ENCODE results near the gene HSD3B2. TPM values are rescaled to one million over a fixed set of nuclear protein-coding genes. Genes with fewer than 3 reads are reported as not detected.

The HSD3B2 gene
- total and polyA plus RNA-seq, 2 of the 13 experiments (the other 11 are each of a cell fraction or from before 2014, with no cell fraction given), result 0.20 TPM; not detected in 1

- Histone ChIP-seq H3K4me3 (replicated peaks in 1 of 3; ENCODE audit: insufficient read depth in 1 of 3, low read depth in 2 of 3, low read length in 3 of 3) (no peak overlapping the region), H3K79me2 (ENCODE audit: insufficient read depth, low read length) (no peaks in the 10 kb centered on the region), H4K20me1 (ENCODE audit: insufficient read depth, low read length) (no peaks in the 10 kb centered on the region), H3K9ac (ENCODE audit: insufficient read depth, low read depth, low read length) (no peak overlapping the region), H2AFZ (ENCODE audit: low read length) (no peak overlapping the region), H3K4me2 (ENCODE audit: low read depth, low read length) (no peak overlapping the region), H3K27ac (ENCODE audit: extremely low read length, insufficient read depth, low read length) (no peak overlapping the region), H3K9me3 (ENCODE audit: low read length) (no peaks in the 10 kb centered on the region), H3K36me3 (replicated peaks in 1 of 2; ENCODE audit: control insufficient read depth in 1 of 2, insufficient read depth in 2 of 2, low read length in 2 of 2) (no peaks in the 10 kb centered on the region), H3K4me1 (ENCODE audit: insufficient read depth, low read length) (peaks cover 39% of the 10 kb centered on the region), H3K27me3 (ENCODE audit: control insufficient read depth in 1 of 2, insufficient read depth in 2 of 2, low read length in 2 of 2) (peaks cover 0 to 6% of the 10 kb centered on the region in 2 experiments; a peak in 1 of 5 replicates)
- 93% methylated on average over 1 of the region's 1 CpG for WGBS (ENCODE audit: low lambda C conversion rate)
- intact Hi-C loops (cut with micrococcal nuclease; ENCODE audit: unreplicated experiment), result no loop called here
- ChIA-PET POLR2A (no interaction called here), CTCF (ENCODE audit: low intra/inter-chr PET ratio, low total read pairs) (no interaction called here)
- no peak for DNase-seq (ENCODE audit: low spot score)
- no TSS peak for BruUV-seq (replicated peaks)
- in situ Hi-C loops (cut with HindIII; ENCODE audit: extremely low pct_ligation_motif_present, low pct_unique_long_range_greater_than_20kb), result no loop called here
- no peak for ATAC-seq
- TF ChIP-seq ZNF572 (CRISPR knock-in tag; IDR thresholded peaks at IDR 0.05) (no peak), EHMT2 (IDR thresholded peaks at IDR 0.05; ENCODE audit: borderline replicate concordance, low read depth, low read length) (0 out of 2 replicates have a peak, but pooled peaks have one; percentile 9)
- no peak for FAIRE-seq
Observed at GRCh38 chr1:119467219-119467618, 52.3 kb downstream of the HSD3B2 start.

DNA sequence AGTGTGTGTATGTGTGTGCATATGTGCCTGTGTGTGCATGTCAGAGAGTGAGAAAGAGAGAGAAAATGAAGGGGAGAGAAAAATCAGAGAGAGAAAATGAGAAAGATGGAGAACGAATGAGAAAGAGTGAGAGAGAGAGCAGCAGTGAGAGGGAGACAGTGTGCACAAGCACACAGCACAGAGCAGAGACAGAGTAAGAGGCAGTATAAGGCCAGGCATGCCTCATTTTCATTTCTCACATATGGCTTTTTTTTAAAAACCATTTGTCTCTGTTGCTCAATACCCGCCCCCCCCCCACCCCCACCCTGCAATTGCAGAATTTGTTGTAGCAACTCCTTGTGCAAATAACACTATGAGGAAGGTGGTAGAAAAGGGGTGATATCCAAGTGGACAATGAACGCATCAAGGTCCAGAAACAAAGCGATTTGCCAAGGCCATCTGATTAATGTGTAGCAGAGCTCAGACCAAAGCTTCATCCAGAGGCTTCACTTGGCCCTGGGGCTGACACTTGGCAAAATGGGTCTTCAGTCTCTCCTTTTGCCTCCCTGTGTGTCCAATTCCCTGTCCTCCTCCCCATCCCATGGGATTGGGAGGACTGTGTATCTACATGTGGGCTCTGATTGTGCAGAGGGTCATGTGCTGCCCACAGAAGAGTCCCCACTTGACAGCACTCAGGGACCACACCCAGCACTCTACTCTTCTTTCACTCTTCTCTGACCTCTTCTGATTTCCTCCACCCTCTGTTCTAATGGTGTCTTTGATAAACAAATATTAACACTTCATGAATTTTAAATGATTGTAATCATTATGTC lies 53.1 kb downstream of the HSD3B2 start:
- peak; percentile 66 for DNase-seq (ENCODE audit: low spot score)
- Histone ChIP-seq H3K27me3 (ENCODE audit: control insufficient read depth in 1 of 2, insufficient read depth in 2 of 2, low read length in 2 of 2) (peaks cover 0 to 6% of the 10 kb centered on the region in 2 experiments; a peak in 1 of 5 replicates), H4K20me1 (ENCODE audit: insufficient read depth, low read length) (no peaks in the 10 kb centered on the region), H3K79me2 (ENCODE audit: insufficient read depth, low read length) (no peaks in the 10 kb centered on the region), H3K4me2 (ENCODE audit: low read depth, low read length) (peak overlapping the region; percentile 43), H2AFZ (ENCODE audit: low read length) (no peak overlapping the region), H3K36me3 (replicated peaks in 1 of 2; ENCODE audit: control insufficient read depth in 1 of 2, insufficient read depth in 2 of 2, low read length in 2 of 2) (no peaks in the 10 kb centered on the region), H3K4me3 (replicated peaks in 1 of 3; ENCODE audit: insufficient read depth in 1 of 3, low read depth in 2 of 3, low read length in 3 of 3) (no peak overlapping the region), H3K27ac (ENCODE audit: extremely low read length, insufficient read depth, low read length) (peak overlapping the region; percentile 44), H3K4me1 (ENCODE audit: insufficient read depth, low read length) (peaks cover 39% of the 10 kb centered on the region), H3K9me3 (ENCODE audit: low read length) (no peaks in the 10 kb centered on the region), H3K9ac (ENCODE audit: insufficient read depth, low read depth, low read length) (no peak overlapping the region)
- WGBS (ENCODE audit: low lambda C conversion rate), result 1% methylated on average over 4 of the region's 4 CpGs
- intact Hi-C loops (cut with micrococcal nuclease; ENCODE audit: unreplicated experiment) (no loop called here), in situ Hi-C loops (cut with HindIII; ENCODE audit: extremely low pct_ligation_motif_present, low pct_unique_long_range_greater_than_20kb) (no loop called here)
- peak; percentile 87 for FAIRE-seq
- BruUV-seq (replicated peaks), result no TSS peak
- ChIA-PET POLR2A (no interaction called here), CTCF (ENCODE audit: low intra/inter-chr PET ratio, low total read pairs) (no interaction called here)
- peak; percentile 93 for ATAC-seq
- TF ChIP-seq PCBP2 (optimal IDR thresholded peaks at IDR 0.05; ENCODE audit: low read depth, low read length, poor library complexity, severe bottlenecking) (no peak), EP300 (IDR thresholded peaks at IDR 0.05; ENCODE audit: low read depth in 2 of 2, low read length in 2 of 2) (0 out of 4 replicates have a peak, but pooled peaks of 1 of the 2 experiments have one; percentile 42), EP300 (CRISPR knock-in tag; IDR thresholded peaks at IDR 0.05; ENCODE audit: borderline replicate concordance) (no peak), MZF1 (CRISPR knock-in tag; IDR thresholded peaks at IDR 0.05; ENCODE audit: borderline replicate concordance) (no peak), CEBPG (CRISPR knock-in tag; IDR thresholded peaks at IDR 0.05) (peak; percentile 60)
- TF ChIP-seq, protein P1, sequence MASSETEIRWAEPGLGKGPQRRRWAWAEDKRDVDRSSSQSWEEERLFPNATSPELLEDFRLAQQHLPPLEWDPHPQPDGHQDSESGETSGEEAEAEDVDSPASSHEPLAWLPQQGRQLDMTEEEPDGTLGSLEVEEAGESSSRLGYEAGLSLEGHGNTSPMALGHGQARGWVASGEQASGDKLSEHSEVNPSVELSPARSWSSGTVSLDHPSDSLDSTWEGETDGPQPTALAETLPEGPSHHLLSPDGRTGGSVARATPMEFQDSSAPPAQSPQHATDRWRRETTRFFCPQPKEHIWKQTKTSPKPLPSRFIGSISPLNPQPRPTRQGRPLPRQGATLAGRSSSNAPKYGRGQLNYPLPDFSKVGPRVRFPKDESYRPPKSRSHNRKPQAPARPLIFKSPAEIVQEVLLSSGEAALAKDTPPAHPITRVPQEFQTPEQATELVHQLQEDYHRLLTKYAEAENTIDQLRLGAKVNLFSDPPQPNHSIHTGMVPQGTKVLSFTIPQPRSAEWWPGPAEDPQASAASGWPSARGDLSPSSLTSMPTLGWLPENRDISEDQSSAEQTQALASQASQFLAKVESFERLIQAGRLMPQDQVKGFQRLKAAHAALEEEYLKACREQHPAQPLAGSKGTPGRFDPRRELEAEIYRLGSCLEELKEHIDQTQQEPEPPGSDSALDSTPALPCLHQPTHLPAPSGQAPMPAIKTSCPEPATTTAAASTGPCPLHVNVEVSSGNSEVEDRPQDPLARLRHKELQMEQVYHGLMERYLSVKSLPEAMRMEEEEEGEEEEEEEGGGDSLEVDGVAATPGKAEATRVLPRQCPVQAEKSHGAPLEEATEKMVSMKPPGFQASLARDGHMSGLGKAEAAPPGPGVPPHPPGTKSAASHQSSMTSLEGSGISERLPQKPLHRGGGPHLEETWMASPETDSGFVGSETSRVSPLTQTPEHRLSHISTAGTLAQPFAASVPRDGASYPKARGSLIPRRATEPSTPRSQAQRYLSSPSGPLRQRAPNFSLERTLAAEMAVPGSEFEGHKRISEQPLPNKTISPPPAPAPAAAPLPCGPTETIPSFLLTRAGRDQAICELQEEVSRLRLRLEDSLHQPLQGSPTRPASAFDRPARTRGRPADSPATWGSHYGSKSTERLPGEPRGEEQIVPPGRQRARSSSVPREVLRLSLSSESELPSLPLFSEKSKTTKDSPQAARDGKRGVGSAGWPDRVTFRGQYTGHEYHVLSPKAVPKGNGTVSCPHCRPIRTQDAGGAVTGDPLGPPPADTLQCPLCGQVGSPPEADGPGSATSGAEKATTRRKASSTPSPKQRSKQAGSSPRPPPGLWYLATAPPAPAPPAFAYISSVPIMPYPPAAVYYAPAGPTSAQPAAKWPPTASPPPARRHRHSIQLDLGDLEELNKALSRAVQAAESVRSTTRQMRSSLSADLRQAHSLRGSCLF (CRISPR knock-in tag; IDR thresholded peaks at IDR 0.05; ENCODE audit: borderline replicate concordance), result no peak
- TF ChIP-seq, protein P2, sequence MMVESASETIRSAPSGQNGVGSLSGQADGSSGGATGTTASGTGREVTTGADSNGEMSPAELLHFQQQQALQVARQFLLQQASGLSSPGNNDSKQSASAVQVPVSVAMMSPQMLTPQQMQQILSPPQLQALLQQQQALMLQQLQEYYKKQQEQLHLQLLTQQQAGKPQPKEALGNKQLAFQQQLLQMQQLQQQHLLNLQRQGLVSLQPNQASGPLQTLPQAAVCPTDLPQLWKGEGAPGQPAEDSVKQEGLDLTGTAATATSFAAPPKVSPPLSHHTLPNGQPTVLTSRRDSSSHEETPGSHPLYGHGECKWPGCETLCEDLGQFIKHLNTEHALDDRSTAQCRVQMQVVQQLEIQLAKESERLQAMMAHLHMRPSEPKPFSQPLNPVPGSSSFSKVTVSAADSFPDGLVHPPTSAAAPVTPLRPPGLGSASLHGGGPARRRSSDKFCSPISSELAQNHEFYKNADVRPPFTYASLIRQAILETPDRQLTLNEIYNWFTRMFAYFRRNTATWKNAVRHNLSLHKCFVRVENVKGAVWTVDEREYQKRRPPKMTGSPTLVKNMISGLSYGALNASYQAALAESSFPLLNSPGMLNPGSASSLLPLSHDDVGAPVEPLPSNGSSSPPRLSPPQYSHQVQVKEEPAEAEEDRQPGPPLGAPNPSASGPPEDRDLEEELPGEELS (CRISPR knock-in tag; IDR thresholded peaks at IDR 0.05), result peak; percentile 52; the same call in 1 of the 2 replicates

Measured in HepG2 (cell line).